GM12878 (cell line): ENCODE results near the gene PSMD14. TPM values are rescaled to one million over a fixed set of nuclear protein-coding genes. Genes with fewer than 3 reads are reported as not detected.

Experiments used
- ATAC-seq: fragments of 200-7000 bp; cut with Tn5 transposase; 3 replicates; pipeline ENCODE4 v1.9.1; 2020; ENCODE audit warnings: mild to moderate bottlenecking, moderate library complexity
- BruUV-seq: library from RNA; stranded (reverse); fragments of 400-500 nt; replicated peaks from 2 replicates; lab custom pipeline; 2021; lab: Mats Ljungman, UMichigan
- CTCF ChIA-PET: fragments of 300-600 bp; sonication (Branson Sonifier 250); formaldehyde crosslinking; extraction: SDS; loops from one replicate; lab custom pipeline; 2021; ENCODE audit warnings: inconsistent platforms; lab: Yijun Ruan, JAX
- POLR2A ChIA-PET: fragments of 350-600 bp; formaldehyde crosslinking; extraction: SDS; loops from one replicate; lab custom pipeline; 2021; ENCODE audit warnings: inconsistent platforms; lab: Charles Lee
- RAD21 ChIA-PET: fragments of 300-600 bp; sonication (Branson Sonifier 250); formaldehyde crosslinking; loops from one replicate; lab custom pipeline; 2023; ENCODE audit warnings: antibody characterized with exemption; ENCODE audit not compliant: unreplicated experiment; lab: Charles Lee
- SMC1A ChIA-PET: fragments of 300-600 bp; sonication (Branson Sonifier 250); formaldehyde crosslinking; loops from one replicate; lab custom pipeline; 2023; ENCODE audit not compliant: unreplicated experiment, uncharacterized antibody; lab: Charles Lee
- DNase-seq: peaks from one replicate; pipeline ENCODE4 v3.0.0-alpha.2; 2011; ENCODE audit warnings: low read depth, low spot score
- FAIRE-seq: peaks from 3 replicates; lab custom pipeline; 2011; peaks lifted over from hg19 to GRCh38; lab: Jason Lieb, UNC
- H2AFZ ChIP-seq: 2 replicates; pipeline ENCODE4 v1.6.0; 2011; ENCODE audit warnings: low read depth, low read length, control low read depth; ENCODE audit not compliant: control insufficient read depth
- H3K27ac ChIP-seq: 2 replicates; pipeline ENCODE4 v1.5.1; 2011; ENCODE audit warnings: control low read depth; ENCODE audit not compliant: control insufficient read depth, insufficient read depth
- H3K27me3 ChIP-seq, 2 experiments: replicated peaks in 1 of 2; 2 replicates each; pipeline versions ENCODE4 v1.6.0 to v1.6.1; 2011; ENCODE audit warnings: low read length in 1 of 2; ENCODE audit not compliant: control insufficient read depth in 2 of 2, insufficient read depth in 2 of 2
- H3K36me3 ChIP-seq, 2 experiments: 2 replicates each; pipeline ENCODE4 v1.5.1; 2011; ENCODE audit warnings: low read length in 1 of 2; ENCODE audit not compliant: control insufficient read depth in 2 of 2, insufficient read depth in 2 of 2
- H3K4me1 ChIP-seq: 2 replicates; pipeline ENCODE4 v1.6.1; 2011; ENCODE audit warnings: mild to moderate bottlenecking, low read length, moderate library complexity, mixed read lengths; ENCODE audit not compliant: control insufficient read depth, insufficient read depth
- H3K4me2 ChIP-seq: 2 replicates; pipeline ENCODE4 v1.6.0; 2011; ENCODE audit warnings: control low read depth; ENCODE audit not compliant: control insufficient read depth, insufficient read depth
- H3K4me3 ChIP-seq: fragments of 200-600 bp; sonication (generic); 2 replicates; pipeline ENCODE4 v1.5.1; 2016
- H3K79me2 ChIP-seq: 2 replicates; pipeline ENCODE4 v1.6.0; 2011; ENCODE audit warnings: low read length; ENCODE audit not compliant: control insufficient read depth, insufficient read depth
- H3K9ac ChIP-seq: 2 replicates; pipeline ENCODE4 v1.8.0; 2011; ENCODE audit warnings: low read length, control low read depth, mixed read lengths; ENCODE audit not compliant: control insufficient read depth, insufficient read depth
- H3K9me3 ChIP-seq: replicated peaks from 3 replicates; pipeline ENCODE4 v1.5.1; 2011; ENCODE audit warnings: mild to moderate bottlenecking, low read length; ENCODE audit not compliant: control insufficient read depth, insufficient read depth
- H4K20me1 ChIP-seq: 2 replicates; pipeline ENCODE4 v1.6.0; 2011; ENCODE audit not compliant: control insufficient read depth, insufficient read depth
- BHLHE40 ChIP-seq, 2 experiments: fragments of 450-650 bp in 1 of 2; IDR thresholded peaks; 2 replicates each; pipeline ENCODE4 v1.6.1; 2011 to 2017; ENCODE audit warnings: low read depth in 2 of 2, borderline replicate concordance in 1 of 2, improper control_type of control experiment in 1 of 2, low read length in 1 of 2, mild to moderate bottlenecking in 1 of 2
- CHD2 ChIP-seq: IDR thresholded peaks from 2 replicates; pipeline ENCODE4 v1.6.1; 2011; ENCODE audit warnings: low read depth, low read length, improper control_type of control experiment, borderline replicate concordance
- CTCF ChIP-seq, 3 experiments: IDR thresholded peaks in 2 of 3; conservative IDR thresholded peaks in 1 of 3; 2 replicates each; pipeline ENCODE4 v1.5.1; 2011; ENCODE audit warnings: low read depth in 3 of 3, low read length in 3 of 3, mild to moderate bottlenecking in 3 of 3, control low read depth in 2 of 3, moderate library complexity in 2 of 3, inconsistent platforms in 1 of 3, mixed read lengths in 1 of 3; ENCODE audit not compliant: control insufficient read depth in 2 of 3, insufficient read depth in 1 of 3; ENCODE audit errors: extremely low read depth in 1 of 3
- CUX1 ChIP-seq: IDR thresholded peaks from 2 replicates; pipeline ENCODE4 v1.6.1; 2012; ENCODE audit warnings: improper control_type of control experiment, low read depth, low read length; ENCODE audit not compliant: insufficient replicate concordance
- FOXK2 ChIP-seq: fragments of 450-650 bp; IDR thresholded peaks from 2 replicates; pipeline ENCODE4 v1.6.1; 2017; ENCODE audit warnings: mild to moderate bottlenecking, moderate library complexity
- HDGF ChIP-seq: fragments of 450-650 bp; IDR thresholded peaks from 2 replicates; pipeline ENCODE4 v1.6.1; 2016; ENCODE audit warnings: antibody characterized with exemption
- KLF5 ChIP-seq: fragments of 450-650 bp; IDR thresholded peaks from 2 replicates; pipeline ENCODE4 v1.6.1; 2014; ENCODE audit warnings: mild to moderate bottlenecking; ENCODE audit not compliant: partially characterized antibody
- NR2C2 ChIP-seq: IDR thresholded peaks from 2 replicates; pipeline ENCODE4 v1.6.1; 2011; ENCODE audit warnings: borderline replicate concordance, low read depth; ENCODE audit not compliant: control insufficient read depth, insufficient read length
- RAD21 ChIP-seq: IDR thresholded peaks from 2 replicates; pipeline ENCODE4 v1.6.1; 2011; ENCODE audit warnings: mild to moderate bottlenecking, low read depth, low read length, moderate library complexity; ENCODE audit not compliant: insufficient read depth
- RB1 ChIP-seq: fragments of 450-650 bp; formaldehyde crosslinking; IDR thresholded peaks from 2 replicates; pipeline ENCODE4 v1.6.1; 2017; ENCODE audit warnings: mild to moderate bottlenecking, borderline replicate concordance
- WRNIP1 ChIP-seq: IDR thresholded peaks from 2 replicates; pipeline ENCODE4 v1.6.1; 2011; ENCODE audit warnings: low read depth, low read length, improper control_type of control experiment, borderline replicate concordance
- WGBS: methylation state at CpG from one replicate; pipeline ENCODE4 v1.1.6; 2016; ENCODE audit warnings: low lambda C conversion rate; ENCODE audit not compliant: insufficient replicate concordance, insufficient coverage; ENCODE audit errors: missing lambda C conversion rate; 5-methylcytosine and 5-hydroxymethylcytosine counted together
- in situ Hi-C: fragments of 300-500 bp; cut with MboI; formaldehyde crosslinking; loops from 9 replicates; pipeline ENCODE4 v1.14.3; 2018; ENCODE audit warnings: mixed read lengths
- intact Hi-C: fragments of 100-400 bp; cut with micrococcal nuclease; formaldehyde crosslinking; loops from one replicate; pipeline ENCODE4 v1.14.2; 2022; ENCODE audit not compliant: unreplicated experiment
- polyA plus RNA-seq, 11 experiments: library from polyadenylated mRNA; depleted of rRNA in 4 of 11; unstranded in 6 of 11; stranded (reverse) in 5 of 11; fragments of >200 nt; fragmentation: Nextera tagmentation in 4 of 11; fragmentation: Illumina TruSeq in 1 of 11; extraction: Ambion mirVana in 4 of 11; extraction: Trizol in 1 of 11; gene quantifications; 1 replicate in 1 of 11; 2 replicates in 10 of 11; pipeline versions ENCODE4 v1.2.1 to v1.2.3, GENCODE V29; 2011 to 2016; ENCODE audit warnings: inconsistent platforms in 2 of 11, missing spikeins in 2 of 11, low read depth in 1 of 11
- total RNA-seq, 4 experiments: library from RNA; depleted of rRNA in 3 of 4; stranded (reverse); fragments of >200 nt in 3 of 4; fragmentation: Illumina TruSeq in 1 of 4; extraction: Trizol in 1 of 4; gene quantifications; 2 replicates each; pipeline versions ENCODE4 v1.2.1 to v1.2.3, GENCODE V29; 2013 to 2021

Gene PSMD14
- total and polyA plus RNA-seq, 10 of the 15 experiments (the other 5 are each of a cell fraction or from before 2014, with no cell fraction given): 70.5 to 253 (median 127) TPM

GRCh38 chr2:161273038-161273760 is 35.0 kb upstream of the PSMD14 start:
- no peak for FAIRE-seq
- TF ChIP-seq CHD2 (no peak), KLF5 (no peak), HDGF (no peak), RAD21 (peak; percentile 82), CUX1 (no peak), FOXK2 (no peak), NR2C2 (no peak), RB1 (no peak), CTCF (IDR thresholded peaks at IDR 0.05 in 2 of 3, conservative IDR thresholded peaks at IDR 0.05 in 1 of 3; ENCODE audit: control insufficient read depth in 2 of 3, extremely low read depth in 1 of 3, insufficient read depth in 1 of 3, low read depth in 3 of 3, low read length in 3 of 3) (peak; percentile 45 to 66 (median 57); a peak in 5 of 6 replicates), BHLHE40 (IDR thresholded peaks at IDR 0.05; ENCODE audit: borderline replicate concordance in 1 of 2, low read depth in 2 of 2, low read length in 1 of 2) (no peak), WRNIP1 (no peak)

More at GRCh38 chr2:161273038-161273760, 35.0 kb upstream of the PSMD14 start:
- SMC1A ChIA-PET: interaction anchor here (0.8 to 4.4 kb wide), 15 partner anchors 9 to 1161 kb away, joined by 3 to 47 read pairs (median 5); no protein-coding TSS in a partner anchor
- H3K27ac ChIP-seq: no peak overlapping the region
- POLR2A ChIA-PET: no interaction called here
- WGBS: 30% methylated on average over 5 of the region's 5 CpGs
- DNase-seq (peak; percentile 23), ATAC-seq (peak; percentile 90)
- H4K20me1 ChIP-seq: no peaks in the 10 kb centered on the region
- no peaks in the 10 kb centered on the region for H3K79me2 ChIP-seq
- H3K4me2 ChIP-seq: no peak overlapping the region
- intact Hi-C loops: loop anchor here (1.0 to 10.0 kb wide), 4 partner anchors 22 to 278 kb away; no protein-coding TSS in a partner anchor
- CTCF ChIA-PET: interaction anchor here (0.6 to 11.0 kb wide), 34 partner anchors 9 to 949 kb away, joined by 3 to 157 read pairs (median 4); no protein-coding TSS in a partner anchor
- H2AFZ ChIP-seq: no peak overlapping the region
- no peaks in the 10 kb centered on the region for H3K27me3 ChIP-seq
- no peak overlapping the region for H3K4me3 ChIP-seq
- H3K9ac ChIP-seq: no peak overlapping the region
- no peaks in the 10 kb centered on the region for H3K4me1 ChIP-seq
- BruUV-seq: no TSS peak
- no peaks in the 10 kb centered on the region for H3K9me3 ChIP-seq
- in situ Hi-C loops: loop anchor here (25.0 kb wide), 1 partner anchor 664 kb away; no protein-coding TSS in a partner anchor
- no peaks in the 10 kb centered on the region for H3K36me3 ChIP-seq
- RAD21 ChIA-PET: interaction anchor here (0.6 to 2.9 kb wide), 11 partner anchors 9 to 949 kb away, joined by 3 to 20 read pairs (median 4); no protein-coding TSS in a partner anchor
